Prostate gland (tissue), 2 donors: Measurements from ENCODE around the gene NARF. TPM values are rescaled to one million over a fixed set of nuclear protein-coding genes. Genes with fewer than 3 reads are reported as not detected.
"Not testable (repeated sequence)": the region's sequence is repeated elsewhere in the genome, so short reads cannot be mapped to it uniquely, and the experiment has no call there.

Experiments used
- DNase-seq: peaks from one replicate; pipeline ENCODE4 v3.0.0-alpha.2; 2019; ENCODE audit warnings: low spot score
- H3K27ac ChIP-seq, 2 donors: fragments of 200-600 bp; sonication (generic); 2 replicates each; pipeline ENCODE4 v1.5.1; 2017 to 2019
- H3K27me3 ChIP-seq: fragments of 200-600 bp; sonication (generic); replicated peaks from 2 replicates; pipeline ENCODE4 v1.5.1; 2019; ENCODE audit not compliant: insufficient read depth
- H3K36me3 ChIP-seq, 2 donors: fragments of 200-600 bp; sonication (generic); 1 replicate in 1 of 2; 2 replicates in 1 of 2; pipeline versions ENCODE4 v1.5.1 to v1.8.1; 2017 to 2019
- H3K4me1 ChIP-seq: fragments of 200-600 bp; sonication (generic); replicated peaks from 2 replicates; pipeline ENCODE4 v1.5.1; 2019
- H3K4me3 ChIP-seq, 2 donors: fragments of 200-600 bp; sonication (generic); 2 replicates each; pipeline ENCODE4 v1.5.1; 2017 to 2019
- H3K9me3 ChIP-seq: fragments of 200-600 bp; sonication (generic); 2 replicates; pipeline ENCODE4 v1.5.1; 2017
- POLR2A ChIP-seq: fragments of 450-650 bp; IDR thresholded peaks from one replicate; pipeline ENCODE4 v1.6.1; 2016; ENCODE audit warnings: antibody characterized with exemption, mild to moderate bottlenecking
- POLR2AphosphoS5 ChIP-seq: sonication (generic); formaldehyde crosslinking; IDR thresholded peaks from one replicate; pipeline ENCODE4 v1.6.1; 2017; ENCODE audit warnings: antibody characterized with exemption
- WGBS: methylation state at CpG from one replicate; pipeline ENCODE4 v1.1.5; 2018; 5-methylcytosine and 5-hydroxymethylcytosine counted together
- intact Hi-C: fragments of 100-400 bp; cut with DNase I; formaldehyde crosslinking; loops from one replicate; pipeline ENCODE4 v1.14.2; 2022
- total RNA-seq, 2 donors: library from RNA; depleted of rRNA; stranded (reverse); fragments of >200 nt; gene quantifications; one replicate each; pipeline ENCODE4 v1.1.0, GENCODE V29; 2016
- TF ChIP-seq, protein P1 (sequence below), 4 experiments: fragments of 200-600 bp in 2 of 4; fragments of 450-650 bp in 2 of 4; sonication (generic) in 2 of 4; IDR thresholded peaks; 1 replicate in 3 of 4; 2 replicates in 1 of 4; pipeline ENCODE4 v1.5.1; 2016 to 2019; ENCODE audit warnings: antibody characterized with exemption in 4 of 4, mild to moderate bottlenecking in 2 of 4, moderate library complexity in 2 of 4

NARF gene
- total RNA-seq, 2 donors from 2014 or later = 38.4 to 68.1 TPM

- no peaks in the 10 kb centered on the region for H3K4me1 ChIP-seq
- intact Hi-C loops = no loop called here
- H3K4me3 ChIP-seq = no peak overlapping the region
- no peak overlapping the region for H3K27ac ChIP-seq
- 84% methylated on average over 21 of the region's 21 CpGs for WGBS
- TF ChIP-seq, protein P1, sequence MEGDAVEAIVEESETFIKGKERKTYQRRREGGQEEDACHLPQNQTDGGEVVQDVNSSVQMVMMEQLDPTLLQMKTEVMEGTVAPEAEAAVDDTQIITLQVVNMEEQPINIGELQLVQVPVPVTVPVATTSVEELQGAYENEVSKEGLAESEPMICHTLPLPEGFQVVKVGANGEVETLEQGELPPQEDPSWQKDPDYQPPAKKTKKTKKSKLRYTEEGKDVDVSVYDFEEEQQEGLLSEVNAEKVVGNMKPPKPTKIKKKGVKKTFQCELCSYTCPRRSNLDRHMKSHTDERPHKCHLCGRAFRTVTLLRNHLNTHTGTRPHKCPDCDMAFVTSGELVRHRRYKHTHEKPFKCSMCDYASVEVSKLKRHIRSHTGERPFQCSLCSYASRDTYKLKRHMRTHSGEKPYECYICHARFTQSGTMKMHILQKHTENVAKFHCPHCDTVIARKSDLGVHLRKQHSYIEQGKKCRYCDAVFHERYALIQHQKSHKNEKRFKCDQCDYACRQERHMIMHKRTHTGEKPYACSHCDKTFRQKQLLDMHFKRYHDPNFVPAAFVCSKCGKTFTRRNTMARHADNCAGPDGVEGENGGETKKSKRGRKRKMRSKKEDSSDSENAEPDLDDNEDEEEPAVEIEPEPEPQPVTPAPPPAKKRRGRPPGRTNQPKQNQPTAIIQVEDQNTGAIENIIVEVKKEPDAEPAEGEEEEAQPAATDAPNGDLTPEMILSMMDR (IDR thresholded peaks at IDR 0.05) = no peak
- no peak for TF ChIP-seq POLR2A
- TF ChIP-seq POLR2AphosphoS5 = no peak
- H3K27me3 ChIP-seq = no peaks in the 10 kb centered on the region
- H3K9me3 ChIP-seq = no peaks in the 10 kb centered on the region
- no peak for DNase-seq
- no peaks in the 10 kb centered on the region for H3K36me3 ChIP-seq
Measured at GRCh38 chr17:82503728-82504308, 45.3 kb downstream of the NARF start.

DNA sequence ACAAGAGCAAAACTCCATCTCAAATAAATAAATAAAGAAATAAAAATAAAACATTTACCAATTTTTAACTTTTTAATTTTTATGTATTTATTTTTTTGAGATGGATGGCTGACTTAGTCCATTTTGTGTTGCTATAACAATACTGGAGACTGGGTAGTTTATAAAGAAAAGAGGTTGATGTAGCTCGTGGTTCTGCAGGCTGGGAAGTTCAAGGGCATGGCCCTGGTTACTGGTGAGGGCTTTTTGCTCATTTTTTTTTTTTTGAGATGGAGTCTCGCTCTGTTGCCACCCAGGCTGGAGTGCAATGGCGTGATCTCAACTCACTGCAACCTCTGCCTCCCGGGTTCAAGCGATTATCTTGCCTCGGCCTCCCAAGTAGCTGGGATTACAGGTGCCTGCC is 46.8 kb downstream of the NARF start:
- WGBS = 95% methylated on average over 6 of the region's 6 CpGs
- Histone ChIP-seq H3K36me3 (no peaks in the 10 kb centered on the region), H3K27ac (no peak overlapping the region), H3K4me3 (no peak overlapping the region), H3K4me1 (no peaks in the 10 kb centered on the region), H3K9me3 (no peaks in the 10 kb centered on the region), H3K27me3 (no peaks in the 10 kb centered on the region)
- intact Hi-C loops = no loop called here
- no peak for DNase-seq
- TF ChIP-seq POLR2A = no peak
- TF ChIP-seq, protein P1 (IDR thresholded peaks at IDR 0.05) = no peak

DNA sequence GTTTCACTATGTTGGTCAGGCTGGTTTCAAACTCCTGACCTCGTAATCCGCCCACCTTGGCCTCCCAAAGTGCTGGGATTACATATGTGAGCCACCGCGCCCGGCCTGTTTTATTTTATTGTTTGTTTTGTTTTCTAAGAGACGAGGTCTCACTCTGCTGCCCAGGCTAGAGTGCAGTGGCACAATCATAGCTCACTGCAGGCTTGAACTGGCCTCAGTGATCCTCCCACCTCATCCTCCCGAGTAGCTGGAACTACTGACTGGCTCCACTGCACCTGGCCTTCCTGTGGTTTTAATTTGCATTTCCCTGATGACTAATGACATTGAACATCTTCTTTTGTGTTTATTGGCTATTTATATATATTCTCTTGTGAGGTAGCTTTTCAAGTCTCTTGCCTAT is 47.9 kb downstream of the NARF start:
- H3K4me3 ChIP-seq, intact Hi-C loops, H3K9me3 ChIP-seq, H3K36me3 ChIP-seq, H3K27me3 ChIP-seq, H3K4me1 ChIP-seq, H3K27ac ChIP-seq, DNase-seq: not testable (repeated sequence)
- 60% methylated on average over 7 of the region's 7 CpGs for WGBS

GRCh38 chr17:82507631-82508175 is 49.2 kb downstream of the NARF start:
- intact Hi-C loops = no loop called here
- TF ChIP-seq POLR2AphosphoS5 (no peak), POLR2A (no peak)
- 83% methylated on average over 7 of the region's 7 CpGs for WGBS

GRCh38 chr17:82511642-82512041 is 53.1 kb downstream of the NARF start:
- H3K27ac ChIP-seq, H3K9me3 ChIP-seq, H3K36me3 ChIP-seq, H3K4me3 ChIP-seq, DNase-seq, intact Hi-C loops, H3K4me1 ChIP-seq, H3K27me3 ChIP-seq: not testable (repeated sequence)
- WGBS = 96% methylated on average over 5 of the region's 5 CpGs

More at GRCh38 chr17:82507631-82508175, 49.2 kb downstream of the NARF start:
- Histone ChIP-seq H3K36me3 (no peaks in the 10 kb centered on the region), H3K4me1 (no peaks in the 10 kb centered on the region), H3K9me3 (no peaks in the 10 kb centered on the region), H3K27me3 (no peaks in the 10 kb centered on the region), H3K27ac (no peak overlapping the region), H3K4me3 (no peak overlapping the region)
- DNase-seq = no peak

DNA sequence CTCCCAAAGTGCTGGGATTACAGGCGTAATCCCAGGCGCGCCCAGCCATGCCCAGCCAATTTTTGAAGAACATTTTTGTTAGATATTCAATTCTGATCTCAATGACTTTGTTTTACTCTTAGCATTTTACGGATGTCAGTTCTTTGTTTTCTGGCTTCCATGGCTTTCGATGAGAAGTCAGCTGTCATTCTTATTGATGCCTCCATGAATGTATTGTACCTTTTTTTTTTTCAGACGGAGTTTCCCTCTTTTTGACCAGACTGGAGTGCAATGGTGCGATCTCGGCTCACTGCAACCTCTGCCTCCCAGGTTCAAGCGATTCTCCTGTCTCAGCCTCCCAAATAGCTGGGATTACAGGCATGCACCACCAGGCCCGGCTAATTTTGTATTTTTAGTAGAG is 55.3 kb downstream of the NARF start:
- H3K4me3 ChIP-seq, H3K4me1 ChIP-seq, H3K36me3 ChIP-seq, intact Hi-C loops, H3K27ac ChIP-seq, H3K27me3 ChIP-seq, DNase-seq, H3K9me3 ChIP-seq: not testable (repeated sequence)
- 91% methylated on average over 10 of the region's 10 CpGs for WGBS

GRCh38 chr17:82517230-82517865 is 58.8 kb downstream of the NARF start:
- intact Hi-C loops = no loop called here
- H3K4me1 ChIP-seq = no peaks in the 10 kb centered on the region
- H3K9me3 ChIP-seq = no peaks in the 10 kb centered on the region
- no peaks in the 10 kb centered on the region for H3K27me3 ChIP-seq
- no peak overlapping the region for H3K4me3 ChIP-seq
- TF ChIP-seq, protein P1 (IDR thresholded peaks at IDR 0.05) = no peak
- TF ChIP-seq POLR2AphosphoS5 (no peak), POLR2A (no peak)
- H3K36me3 ChIP-seq = no peaks in the 10 kb centered on the region
- 78% methylated on average over 10 of the region's 10 CpGs for WGBS
- DNase-seq = no peak
- H3K27ac ChIP-seq = no peak overlapping the region
